Measurements from ENCODE around the gene SIGLECL1.

The SIGLECL1 gene

GRCh38 chr19:51295382-51296126, 44.7 kb downstream of the SIGLECL1 start:
- DNase-seq (no peak), ATAC-seq (no peak)

GRCh38 chr19:51296336-51297093, 45.6 kb downstream of the SIGLECL1 start:
- DNase-seq (no peak), ATAC-seq (no peak)

GRCh38 chr19:51297406-51297805, 46.5 kb downstream of the SIGLECL1 start:
- DNase-seq (no peak), ATAC-seq (no peak)

- DNase-seq (no peak), ATAC-seq (no peak)
Measured at GRCh38 chr19:51301266-51301665, 50.4 kb downstream of the SIGLECL1 start.

GRCh38 chr19:51305479-51305878, 54.6 kb downstream of the SIGLECL1 start:
- no peak for ATAC-seq
- no peak for DNase-seq

GRCh38 chr19:51311351-51312257, 60.7 kb downstream of the SIGLECL1 start, which contains the start of gene IGLON5:
IGLON5 (plus strand) TSS chr19:51311644; CDS start chr19:51311848, 204 bp downstream.
- DNase-seq (no peak), ATAC-seq (no peak)

GRCh38 chr19:51316688-51317087, 65.8 kb downstream of the SIGLECL1 start:
- no peak for DNase-seq
- ATAC-seq, result no peak

- no peak for ATAC-seq
- no peak for DNase-seq
Measured at GRCh38 chr19:51317376-51317775, 66.5 kb downstream of the SIGLECL1 start.

DNA sequence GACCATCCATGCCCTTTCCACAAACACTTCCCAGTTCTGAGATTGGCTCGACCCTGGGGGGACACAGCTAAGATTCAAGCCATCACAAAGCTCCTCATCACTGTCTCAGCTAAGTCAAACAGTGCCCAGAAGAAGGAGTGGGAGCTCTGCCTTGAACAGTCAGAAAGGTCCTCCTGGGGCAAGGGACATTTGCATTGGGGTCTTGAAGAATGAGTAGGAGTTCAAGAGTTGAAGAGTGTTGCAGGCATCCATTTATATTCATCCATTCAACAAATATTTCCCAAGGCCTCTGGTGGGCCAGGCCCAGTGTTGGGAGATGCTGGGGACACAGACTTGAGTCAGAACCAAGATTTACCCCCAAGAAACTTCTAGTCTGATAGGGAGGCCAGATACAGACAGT, 67.1 kb downstream of the SIGLECL1 start:
- no peak for DNase-seq
- no peak for ATAC-seq
